NCI-H345 treated with DMSO at 0.1 percent for 48 hours (cell line): ENCODE results near the gene PTPRR.

Source experiments
- DNase-seq: peaks from one replicate; lab custom pipeline; 2025; ENCODE audit not compliant: unreplicated experiment; lab: John Stamatoyannopoulos, UW

The PTPRR gene

DNA sequence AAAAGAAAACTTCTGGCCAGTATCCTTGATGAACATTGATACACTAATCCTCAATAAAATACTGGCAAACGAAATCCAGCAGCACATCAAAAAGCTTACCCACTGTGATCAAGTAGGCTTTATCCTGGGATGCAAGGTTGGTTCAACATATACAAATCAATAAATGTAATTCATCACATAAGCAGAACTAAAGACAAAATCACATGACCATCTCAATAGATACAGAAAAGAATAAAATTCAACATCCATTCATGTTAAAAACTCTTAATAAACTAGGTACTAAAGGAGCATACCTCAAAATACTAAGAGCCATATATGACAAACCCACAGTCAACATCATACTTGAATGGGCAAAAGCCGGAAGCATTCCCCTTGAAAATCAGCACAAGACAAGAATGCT is 211.5 kb downstream of the PTPRR start:
- DNase-seq = no peak

DNA sequence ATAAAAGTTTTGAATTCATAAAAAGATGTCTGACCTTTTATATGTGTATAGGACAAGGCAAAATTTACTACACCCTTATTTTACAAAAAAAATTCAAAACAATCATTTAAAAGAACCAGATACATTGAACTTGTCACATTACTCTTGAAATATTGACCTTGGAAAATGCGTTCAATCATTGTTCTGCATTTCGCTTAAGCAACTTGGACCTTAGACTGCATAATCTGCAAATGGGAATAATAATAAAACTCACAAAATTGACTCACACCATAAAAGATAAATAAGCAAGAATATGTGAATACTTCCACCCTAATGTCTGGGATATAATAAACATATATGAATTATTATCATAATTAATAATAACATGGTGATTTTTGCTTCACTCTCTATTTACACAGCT is 213.9 kb downstream of the PTPRR start:
- DNase-seq = no peak

DNA sequence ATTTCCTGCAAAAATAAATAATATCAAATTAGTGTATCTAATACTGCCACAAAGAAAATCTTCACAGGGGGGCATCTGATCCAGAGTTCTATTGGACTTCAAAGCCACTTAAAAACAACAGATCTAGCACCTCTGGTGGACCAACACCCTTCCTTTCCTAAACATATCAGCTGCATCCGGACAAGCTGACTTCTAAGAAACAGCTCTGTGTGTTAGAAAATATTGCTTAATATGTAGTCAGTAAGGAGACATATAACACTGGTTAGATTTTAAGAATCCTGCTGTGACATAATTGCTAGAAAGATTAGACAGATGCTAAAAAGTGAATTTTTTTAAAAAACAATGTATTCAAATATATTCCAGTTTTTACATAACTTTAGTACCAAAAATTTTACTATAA is 222.2 kb downstream of the PTPRR start:
- no peak for DNase-seq

DNA sequence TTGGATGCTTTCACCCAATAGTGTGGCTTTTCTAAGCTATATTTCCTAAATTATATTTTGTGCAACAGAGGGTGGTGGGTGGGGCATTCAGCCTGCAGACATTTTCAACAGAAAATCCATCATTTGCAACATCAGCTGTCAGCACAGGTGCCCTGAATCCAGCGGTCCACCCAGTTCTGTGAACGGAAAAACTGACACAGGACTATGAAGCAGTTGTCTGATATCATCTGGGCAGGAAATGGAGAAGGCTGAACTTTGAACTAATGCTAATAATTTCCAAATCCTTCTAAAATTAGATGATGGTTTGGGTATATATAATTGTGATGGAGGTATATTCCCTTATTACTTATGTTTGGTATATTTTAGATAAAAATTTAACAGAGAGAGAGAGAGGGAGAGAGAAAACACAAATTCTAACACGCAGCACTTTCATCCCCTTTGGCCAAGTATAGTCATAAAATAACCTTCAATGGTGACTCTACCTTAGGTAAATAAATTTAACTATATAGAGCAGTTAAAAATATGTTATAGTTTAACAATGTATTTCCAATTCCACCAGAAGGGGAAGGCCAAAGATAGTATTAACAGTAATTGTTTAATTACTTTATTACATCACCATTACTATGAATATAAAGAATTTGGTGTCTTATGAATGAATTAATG is 225.0 kb downstream of the PTPRR start:
- DNase-seq = no peak

DNA sequence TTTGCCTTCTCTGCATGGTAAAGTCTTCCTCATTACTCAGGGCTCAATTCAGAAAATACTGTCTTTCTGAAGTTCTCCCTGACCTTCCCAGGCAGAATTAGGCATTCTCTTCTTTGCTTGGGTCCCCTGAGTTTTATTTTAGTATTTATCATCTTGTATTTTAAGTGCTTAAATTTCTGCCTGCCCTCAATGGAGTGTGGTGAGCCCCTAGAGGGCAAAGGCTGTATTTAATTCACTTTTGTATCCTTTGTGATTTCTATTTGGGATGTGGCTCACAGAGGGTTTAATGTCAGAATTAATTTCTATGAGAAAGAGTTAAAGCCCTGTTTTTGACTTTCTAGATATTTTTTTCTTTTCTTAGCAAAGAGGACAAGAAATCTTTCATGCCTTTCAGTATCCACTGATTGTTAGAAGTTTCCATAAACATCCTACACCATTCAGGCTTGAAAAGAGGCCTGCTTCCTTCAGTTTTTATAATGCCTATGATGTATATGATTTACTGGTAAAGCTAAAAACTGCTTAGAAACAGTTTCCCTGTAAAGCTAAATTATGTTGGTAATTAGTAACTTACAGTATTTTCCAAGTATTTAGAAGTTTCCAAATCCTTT is 227.8 kb downstream of the PTPRR start:
- no peak for DNase-seq

DNA sequence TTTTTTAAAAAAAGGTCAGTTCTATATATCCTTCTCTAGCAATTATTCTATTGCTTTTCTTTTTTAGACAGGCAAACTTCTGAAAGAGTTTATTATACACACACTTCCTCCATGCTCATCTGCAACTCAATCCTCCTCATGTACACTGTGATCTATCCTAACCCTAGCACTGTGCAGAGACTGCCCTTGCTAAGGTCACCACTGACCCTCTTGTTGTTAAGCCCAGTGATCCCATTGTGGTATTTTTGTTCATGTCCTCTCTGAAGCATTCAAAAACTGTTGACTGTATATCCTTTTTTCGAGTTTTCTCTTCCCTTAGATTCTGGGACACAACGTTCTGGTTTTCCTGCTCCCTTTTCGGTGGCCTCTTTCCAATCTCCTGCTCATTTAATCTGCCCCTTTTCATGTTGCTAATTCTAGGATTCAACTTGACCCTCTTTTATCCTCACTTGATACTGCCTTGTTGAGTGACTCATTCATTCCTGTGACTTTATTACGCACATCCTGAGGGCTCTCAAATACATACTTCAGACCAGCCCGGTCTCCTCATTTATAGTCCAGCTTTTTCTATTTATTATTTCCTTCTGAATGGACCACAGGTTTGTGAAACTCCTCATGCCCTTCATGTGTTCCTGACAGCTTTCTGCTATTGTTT is 229.4 kb downstream of the PTPRR start:
- DNase-seq = no peak

DNA sequence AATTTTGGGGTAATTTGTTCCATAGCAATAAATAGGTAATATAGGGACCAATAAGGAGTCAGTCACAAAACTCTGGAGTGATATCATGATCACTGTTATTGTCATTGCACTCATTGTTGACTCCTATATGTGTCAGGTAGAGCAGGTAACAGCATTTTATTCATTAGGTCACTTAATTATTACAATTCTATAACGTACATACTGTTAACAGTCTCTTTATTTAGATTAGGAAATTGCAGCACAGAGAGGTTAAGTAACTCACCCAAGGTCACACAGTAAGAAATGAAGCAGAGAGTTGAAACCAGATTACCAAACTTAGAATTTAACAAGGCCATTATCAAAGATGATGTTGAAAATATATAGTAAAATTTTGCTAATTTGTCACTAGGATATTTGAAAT is 233.6 kb downstream of the PTPRR start:
- DNase-seq = no peak

DNA sequence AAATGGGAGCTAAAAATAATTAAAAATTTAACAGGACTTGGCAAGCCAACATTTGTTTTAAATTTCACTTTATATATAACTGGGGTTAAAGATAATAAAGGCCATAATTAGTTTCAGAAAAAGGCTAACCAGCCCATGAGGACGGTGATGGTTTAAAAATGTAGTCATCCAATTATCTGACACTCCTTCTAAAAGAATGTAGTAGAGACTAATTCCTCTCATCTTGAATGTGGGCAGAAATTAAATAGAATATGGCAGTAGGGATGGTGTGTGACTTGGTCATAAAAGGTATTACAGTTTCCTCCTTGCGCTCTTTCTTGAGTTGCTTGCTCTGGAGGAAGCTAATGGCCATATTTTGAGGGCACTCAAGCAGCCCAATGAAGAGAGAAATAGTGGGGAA is 234.2 kb downstream of the PTPRR start:
- no peak for DNase-seq

DNA sequence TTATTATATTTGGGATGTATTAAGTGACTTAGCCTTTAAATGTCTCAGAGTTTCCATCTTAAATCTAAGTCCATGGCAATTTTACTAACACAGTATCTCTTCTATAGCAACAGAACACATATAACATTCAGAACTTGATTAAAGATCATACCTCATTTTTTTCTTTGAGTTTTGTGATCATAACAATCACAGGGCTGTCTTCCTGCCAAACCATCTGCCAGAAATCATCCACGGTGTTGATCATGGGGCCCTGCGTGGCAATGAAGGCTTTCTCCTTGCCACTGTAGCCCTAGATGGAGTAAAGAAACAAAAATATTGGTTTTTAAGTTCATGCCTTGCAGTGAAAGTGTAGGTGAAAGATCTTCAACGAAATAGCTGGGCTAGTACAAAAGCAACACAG is 236.6 kb downstream of the PTPRR start:
- no peak for DNase-seq

DNA sequence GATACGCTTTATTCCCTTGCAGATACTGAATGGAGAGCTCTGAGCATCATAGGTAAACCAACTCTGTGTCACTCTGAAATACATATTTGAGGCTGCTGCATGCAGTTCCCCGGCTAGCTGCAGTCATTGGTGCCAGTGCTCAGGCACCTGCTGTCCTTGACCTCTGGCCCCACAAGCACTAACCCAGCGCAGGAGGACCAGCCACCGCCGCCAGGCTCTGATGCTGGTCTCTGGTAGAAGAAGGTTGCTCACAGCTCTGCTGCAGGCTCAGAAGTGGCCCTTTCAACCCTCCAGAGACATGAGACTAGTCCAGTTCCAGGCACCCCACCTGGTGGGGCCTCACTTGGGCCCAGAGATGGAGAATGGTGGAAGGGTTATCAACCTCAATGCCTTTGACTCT is 248.8 kb downstream of the PTPRR start:
- peak; percentile 25 for DNase-seq

DNA sequence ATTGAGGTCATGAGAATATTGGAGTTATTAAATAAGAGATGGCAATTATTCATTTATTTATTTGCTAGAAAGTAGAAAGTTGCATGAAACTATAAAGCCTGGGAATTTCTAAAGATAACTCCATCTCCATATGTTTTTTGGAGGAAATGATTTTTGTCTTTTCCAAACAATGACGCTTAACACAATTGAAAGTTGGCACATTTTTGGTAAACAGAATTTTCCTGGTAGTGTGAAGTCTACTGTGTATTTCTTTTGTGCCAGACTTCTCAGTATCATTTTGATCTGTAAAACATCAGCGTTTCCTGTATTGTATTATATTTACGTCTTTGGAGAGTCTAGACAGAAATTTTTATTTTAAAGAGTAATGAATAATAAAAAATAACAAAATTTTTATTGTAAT is 249.6 kb downstream of the PTPRR start:
- DNase-seq = no peak

DNA sequence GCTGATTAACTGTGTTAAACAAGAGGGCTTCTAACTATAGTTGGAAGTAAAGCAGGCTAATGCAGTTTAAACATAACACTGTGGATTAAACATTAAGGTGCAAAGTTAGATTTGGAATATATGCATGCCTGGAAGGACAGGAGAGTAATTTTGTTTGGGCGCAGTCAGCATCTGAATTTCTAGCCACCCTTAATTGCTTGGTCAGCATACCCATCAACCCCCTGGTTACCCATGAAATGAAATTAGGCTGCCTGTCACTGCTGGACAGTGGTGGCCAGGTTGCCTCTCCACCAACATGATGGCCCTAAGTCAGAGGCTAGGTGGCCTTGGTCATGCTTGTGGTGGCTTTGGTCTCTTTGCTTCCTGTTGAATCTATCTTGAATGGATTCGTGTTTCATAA is 253.3 kb downstream of the PTPRR start:
- no peak for DNase-seq

DNA sequence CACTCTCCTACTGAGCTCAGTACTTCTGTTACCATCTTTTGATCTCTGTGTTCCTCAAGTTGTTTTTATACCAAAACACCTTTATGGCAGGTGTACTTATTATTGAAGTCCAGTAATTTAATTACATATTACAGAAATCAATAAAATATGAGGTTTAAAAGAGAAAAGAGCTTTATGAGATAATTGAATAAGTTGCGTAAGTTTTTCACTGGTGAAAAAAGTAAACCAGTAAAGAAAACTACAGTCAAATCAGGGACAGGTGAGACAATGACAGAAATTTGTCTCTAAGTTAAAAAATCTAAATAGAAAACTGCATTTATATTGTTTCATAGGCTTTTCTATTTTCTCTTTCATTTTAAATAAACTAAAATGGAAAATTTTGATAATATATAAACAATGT is 254.2 kb downstream of the PTPRR start:
- DNase-seq = no peak

DNA sequence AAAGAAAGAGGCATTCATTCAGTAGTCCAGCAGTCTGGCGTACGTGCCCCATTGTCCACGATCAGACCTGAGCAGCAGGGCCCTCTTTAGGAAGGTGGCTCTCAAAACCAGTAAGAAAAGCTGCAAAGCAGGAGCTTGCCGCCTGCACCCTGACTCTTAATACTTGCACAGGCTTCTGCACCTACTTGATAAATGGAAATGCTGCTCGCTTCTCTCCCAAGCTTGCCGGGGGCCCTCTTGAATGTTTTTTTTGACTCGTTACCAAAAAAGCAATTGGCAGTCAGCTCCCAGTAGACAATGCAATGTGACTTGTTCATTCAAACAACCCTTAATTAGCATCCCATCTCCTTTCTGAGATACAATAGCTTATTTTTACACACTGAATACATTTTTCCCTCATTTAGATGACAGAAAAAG is 256.1 kb downstream of the PTPRR start:
- DNase-seq = peak; percentile 69

DNA sequence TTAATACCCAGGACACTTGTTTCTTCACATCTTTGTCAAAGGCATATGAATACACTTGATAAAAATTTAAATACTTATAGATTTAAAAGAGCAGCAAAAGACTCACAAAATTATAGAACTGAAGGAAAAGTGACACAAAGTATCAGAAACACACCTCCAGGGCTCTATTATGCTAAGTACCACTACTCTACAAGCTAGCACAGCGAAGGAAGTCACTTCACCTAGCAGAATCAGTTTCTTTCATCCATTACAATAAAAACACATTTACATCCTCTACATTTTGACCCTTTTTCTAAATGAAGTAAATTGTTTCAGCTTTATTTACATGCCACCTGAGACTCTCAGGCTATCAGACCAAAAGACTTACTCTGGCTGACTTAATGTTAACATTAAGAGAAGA is 256.7 kb downstream of the PTPRR start:
- DNase-seq = no peak

DNA sequence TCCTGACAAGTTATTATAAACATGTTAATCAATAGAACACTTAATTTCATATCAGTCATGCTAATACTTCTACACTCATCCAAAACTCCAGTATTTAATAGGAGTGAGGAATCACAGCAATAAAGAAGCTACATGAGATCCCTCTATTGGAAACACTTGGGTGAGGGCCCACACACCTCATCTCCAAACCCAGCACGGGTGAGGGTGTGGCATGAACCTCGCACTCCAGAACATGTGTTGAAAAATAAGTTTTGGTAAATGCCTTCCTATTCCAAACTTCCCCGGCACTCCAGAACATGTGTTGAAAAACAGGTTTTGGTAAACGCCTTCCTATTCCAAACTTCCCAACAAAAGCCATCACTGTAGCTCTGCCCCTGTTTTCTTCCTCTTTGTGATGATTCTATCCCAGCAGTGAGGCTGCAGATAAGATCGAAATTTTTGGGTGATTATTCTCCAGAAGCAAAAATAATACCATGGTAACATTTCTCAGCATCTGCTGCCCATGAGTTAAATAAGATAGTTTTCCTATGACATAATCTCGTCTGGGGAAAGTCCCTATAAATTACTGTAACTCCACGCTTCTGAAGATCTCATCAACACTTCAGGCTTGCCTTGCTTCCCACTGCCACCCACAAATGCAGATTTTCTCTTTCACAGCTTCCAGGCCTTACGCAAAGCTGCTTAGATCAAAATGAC is 258.9 kb downstream of the PTPRR start:
- DNase-seq = no peak

DNA sequence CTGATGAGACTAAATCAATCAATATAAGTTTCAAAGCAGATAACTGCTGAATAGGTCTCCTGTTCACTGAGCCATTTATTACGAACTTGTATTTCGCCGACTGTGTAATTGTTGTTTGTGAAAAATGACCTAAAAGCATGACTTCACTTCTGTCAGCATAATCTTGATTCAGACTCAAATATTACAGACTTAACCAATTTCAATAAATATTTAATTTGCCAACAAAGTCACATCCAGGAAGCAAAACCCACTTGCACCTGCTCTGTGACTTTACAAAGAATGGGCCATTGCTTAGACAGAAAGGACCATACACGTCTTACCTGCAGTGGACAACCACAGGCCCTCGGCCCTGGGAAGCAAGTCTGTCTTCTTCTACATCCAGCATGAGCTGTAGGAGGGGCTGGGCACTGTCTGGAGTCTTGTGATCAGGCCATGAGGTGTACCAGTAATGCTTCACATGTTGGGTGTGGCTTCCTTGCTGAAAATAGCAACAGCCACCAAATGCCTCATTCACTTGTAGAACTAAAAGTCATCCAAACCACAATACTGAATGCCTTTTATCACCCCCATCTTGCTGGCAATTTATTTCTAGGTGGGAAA is 259.8 kb downstream of the PTPRR start:
- no peak for DNase-seq

DNA sequence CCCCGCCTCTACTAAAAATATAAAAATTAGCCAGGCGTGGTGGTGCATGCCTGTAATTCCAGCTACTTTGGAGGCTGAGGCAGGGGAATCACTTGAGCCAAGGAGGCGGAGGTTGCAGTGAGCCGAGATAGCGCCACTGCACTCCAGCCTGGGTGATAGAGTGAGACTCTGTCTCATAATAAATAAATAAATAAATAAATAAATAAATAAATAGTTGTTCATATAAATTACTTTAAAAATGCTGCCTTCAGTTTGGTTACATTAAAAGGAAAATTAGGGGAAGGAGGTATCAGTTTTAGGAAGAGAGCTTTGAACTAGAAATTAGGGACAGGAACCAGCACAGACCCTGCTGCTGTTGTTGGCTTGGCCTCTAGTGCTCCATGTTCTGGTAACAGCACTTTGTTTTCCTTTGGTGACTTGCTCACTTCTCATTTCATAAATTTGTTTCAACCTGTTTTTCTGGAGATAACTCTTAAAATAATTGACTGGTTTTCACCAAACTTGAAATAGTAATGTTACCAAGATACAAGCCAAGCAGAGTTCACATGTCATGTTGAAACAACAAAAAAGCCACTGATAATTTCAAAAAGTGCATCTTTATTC is 260.4 kb downstream of the PTPRR start:
- no peak for DNase-seq

DNA sequence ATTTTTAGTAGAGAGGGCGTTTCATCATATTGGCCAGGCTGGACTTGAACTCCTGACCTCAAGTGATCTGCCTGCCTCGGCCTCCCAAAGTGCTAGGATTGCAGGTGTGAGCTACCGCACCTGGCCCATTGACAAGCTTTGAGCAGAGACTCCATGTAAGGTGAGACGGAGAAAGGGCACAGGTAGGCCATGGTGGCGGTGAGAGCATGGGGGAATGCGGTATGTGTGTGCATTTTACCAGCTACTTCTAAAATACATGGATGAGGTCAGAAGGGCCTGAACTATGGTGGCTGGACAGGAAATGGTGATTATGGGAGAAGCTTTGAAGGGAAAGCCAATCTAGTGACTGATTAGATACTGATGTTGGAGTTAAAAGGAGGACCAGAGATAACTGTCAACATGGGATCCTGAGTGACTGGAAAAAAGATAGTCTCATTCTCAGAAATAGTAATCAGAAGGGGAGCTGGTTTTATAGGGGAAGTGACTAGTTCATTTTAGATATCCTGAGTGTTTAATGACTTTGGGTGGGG is 261.4 kb downstream of the PTPRR start:
- no peak for DNase-seq

DNA sequence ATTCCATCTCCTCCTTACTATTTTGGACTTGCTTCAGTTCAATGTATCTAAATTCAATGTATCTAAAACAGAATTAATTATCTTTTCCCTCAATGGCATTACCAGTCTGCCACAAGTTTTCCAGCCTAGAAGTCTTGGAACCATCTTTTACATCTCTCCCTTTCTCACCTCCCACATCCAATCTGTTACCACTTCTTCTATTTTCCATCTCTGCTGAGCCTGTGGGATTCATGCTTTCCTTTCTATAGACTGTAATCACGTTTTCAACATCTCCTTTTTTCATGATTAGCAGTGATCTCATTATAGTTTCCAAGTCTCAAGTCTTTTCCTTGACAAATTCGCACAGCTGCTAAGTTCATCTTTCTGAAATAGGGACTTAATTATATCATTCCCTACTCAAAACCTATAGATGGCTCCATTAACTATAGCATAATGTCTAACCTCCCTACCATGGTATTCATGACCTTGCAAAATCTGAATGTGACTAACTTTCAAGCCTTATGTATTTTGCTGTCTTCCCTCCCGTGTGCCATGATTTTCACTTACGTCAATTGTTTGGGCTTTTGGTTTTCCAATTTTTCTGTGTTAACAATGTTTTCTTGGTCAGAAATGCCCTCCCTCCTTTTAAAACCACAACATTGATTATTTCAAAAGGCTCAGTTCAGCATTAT is 262.8 kb downstream of the PTPRR start:
- no peak for DNase-seq
